GM19397 (cell line): ENCODE data around the gene NBPF20.
"Not testable (repeated sequence)": the region's sequence is repeated elsewhere in the genome, so short reads cannot be mapped to it uniquely, and the experiment has no call there.

Experiments used
- ATAC-seq: cut with Tn5 transposase; IDR thresholded peaks from one replicate; pipeline ENCODE4 v1.9.1; 2021; ENCODE audit warnings: mild to moderate bottlenecking, moderate library complexity; ENCODE audit not compliant: unreplicated experiment

Gene NBPF20

DNA sequence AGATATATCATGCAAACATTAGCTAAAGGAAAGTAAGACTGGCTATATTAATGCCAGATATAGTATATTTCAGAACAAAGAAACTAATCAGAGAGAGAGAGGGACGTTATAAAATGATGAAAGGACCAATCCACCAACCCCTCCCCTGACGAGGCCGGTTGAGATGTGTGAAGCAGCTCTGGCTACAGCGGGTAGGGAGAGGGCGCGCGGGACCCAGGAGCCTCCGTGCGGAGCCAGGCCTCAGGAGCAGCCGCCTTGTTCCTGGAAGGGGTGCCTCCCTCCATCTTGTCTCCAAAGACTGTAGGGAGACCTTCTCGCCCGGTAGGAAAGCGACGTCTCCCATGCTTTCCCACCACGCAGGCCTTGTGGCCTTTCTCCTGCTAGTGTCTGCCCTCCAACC, 5.4 kb upstream of the NBPF20 start:
- not testable (repeated sequence) for ATAC-seq

GRCh38 chr1:145429329-145429728, 3.9 kb upstream of the NBPF20 start:
- not testable (repeated sequence) for ATAC-seq

DNA sequence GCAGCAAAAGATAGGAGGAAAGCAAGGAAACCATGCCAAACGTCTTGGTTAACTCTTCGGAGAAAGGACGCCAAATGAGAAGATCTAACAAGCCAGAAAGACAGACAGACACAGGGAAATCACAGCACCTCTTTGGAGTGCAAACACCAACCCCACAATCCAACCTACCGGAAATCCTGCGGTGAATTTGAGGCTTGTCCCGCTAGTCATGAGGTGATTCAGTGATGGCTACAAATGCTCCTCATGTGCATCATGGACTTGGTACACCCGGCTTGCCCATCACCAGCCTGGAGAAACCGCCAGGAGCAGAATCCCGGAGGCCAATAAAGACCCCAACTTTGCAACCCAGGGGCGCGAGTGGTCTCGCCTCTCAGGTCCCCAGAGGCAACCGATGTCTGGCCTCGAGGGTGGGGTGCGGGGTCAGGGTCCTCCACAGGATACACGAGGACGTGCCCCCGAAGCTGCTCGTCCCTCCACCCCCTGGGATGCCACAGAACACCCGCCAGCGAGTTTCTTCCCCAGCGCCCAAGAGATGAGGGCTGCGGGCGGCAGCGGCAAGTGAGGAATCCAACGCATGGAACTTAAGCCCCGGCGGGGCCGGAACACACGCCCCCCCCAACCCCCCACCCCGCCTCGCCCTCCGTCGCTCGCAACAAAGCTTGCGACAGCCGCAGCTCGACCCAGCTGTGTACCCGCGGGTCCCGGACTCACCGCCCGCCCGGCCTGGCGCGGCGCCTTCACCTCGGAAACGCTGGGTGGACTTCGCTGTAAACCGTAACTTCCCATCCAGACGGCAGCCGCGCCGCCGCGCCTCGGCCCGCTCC, 579 bp downstream of the NBPF20 start:
- peak; percentile 77 for ATAC-seq

DNA sequence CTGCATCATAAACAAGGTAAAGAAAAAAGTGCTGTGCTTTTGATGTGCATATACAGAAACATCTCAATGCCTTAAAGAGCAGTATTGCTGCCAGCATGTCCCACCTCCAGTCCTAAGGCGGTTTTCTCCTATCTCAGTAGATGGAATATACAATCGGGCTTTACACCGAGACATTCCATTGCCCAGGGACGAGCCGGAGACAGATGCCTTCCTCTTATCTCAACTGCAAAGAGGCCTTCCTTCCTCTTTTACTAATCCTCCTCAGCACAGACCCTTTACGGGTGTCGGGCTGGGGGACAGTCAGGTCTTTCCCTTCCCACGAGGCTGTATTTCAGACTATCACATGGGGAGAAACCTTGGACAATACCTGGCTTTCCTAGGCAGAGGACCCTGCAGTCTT, 10.3 kb downstream of the NBPF20 start:
- ATAC-seq: not testable (repeated sequence)

DNA sequence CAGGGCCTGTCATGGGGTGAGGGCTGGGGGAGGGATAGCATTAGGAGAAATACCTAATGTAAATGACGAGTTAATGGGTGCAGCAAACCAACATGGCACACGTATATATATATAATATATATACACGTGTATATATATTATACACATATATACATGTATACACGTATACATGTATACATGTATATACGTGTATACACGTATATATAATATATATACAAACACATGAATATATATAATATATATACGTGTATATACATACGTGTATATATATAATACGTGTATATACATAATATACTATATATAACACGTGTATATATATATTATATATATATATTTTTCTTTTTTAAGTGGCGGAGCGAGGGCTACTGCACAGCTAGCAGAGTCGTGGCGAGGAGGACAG, 18.1 kb downstream of the NBPF20 start:
- ATAC-seq: not testable (repeated sequence)

- ATAC-seq: not testable (repeated sequence)
These were observed 20.5 kb downstream of the NBPF20 start for GRCh38 chr1:145404949-145405348.

DNA sequence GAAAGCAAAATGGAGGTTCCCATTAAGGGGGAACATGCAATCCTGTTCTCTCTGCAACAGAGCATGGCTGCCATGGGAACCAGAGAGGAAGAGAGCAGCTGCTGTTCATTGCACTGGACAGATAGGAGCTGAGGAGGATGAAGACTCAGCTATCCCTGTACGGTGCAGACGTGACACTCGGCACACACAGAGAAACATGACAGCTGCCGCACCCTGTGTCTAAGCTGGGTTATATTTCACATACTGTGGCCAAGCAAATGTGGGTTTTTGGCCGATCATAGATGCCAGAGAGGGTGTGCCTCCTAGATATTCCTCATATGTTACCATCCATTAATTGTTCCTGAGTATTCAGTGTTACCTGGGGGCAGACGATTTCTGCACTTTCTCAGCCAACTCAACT, 24.7 kb downstream of the NBPF20 start:
- ATAC-seq: not testable (repeated sequence)
